Caco-2 (cell line): ENCODE results near the gene DPH3. TPM values are rescaled to one million over a fixed set of nuclear protein-coding genes. Genes with fewer than 3 reads are reported as not detected.

Experiments used
- BruUV-seq: library from RNA; stranded (reverse); fragments of 400-500 nt; replicated peaks from 2 replicates; lab custom pipeline; 2021; lab: Mats Ljungman, UMichigan
- CTCF ChIA-PET: fragments of 300-600 bp; sonication (Branson Sonifier 250); formaldehyde crosslinking; loops from one replicate; lab custom pipeline; 2022; ENCODE audit warnings: antibody characterized with exemption; lab: Charles Lee
- POLR2A ChIA-PET: fragments of 300-600 bp; sonication (Branson Sonifier 250); formaldehyde crosslinking; loops from one replicate; lab custom pipeline; 2022; ENCODE audit warnings: antibody characterized with exemption; lab: Charles Lee
- DNase-seq, 2 experiments: peaks; one replicate each; pipeline versions ENCODE4 v3.0.0 to v3.0.0-alpha.2; 2020 to 2022
- H3K27me3 ChIP-seq: replicated peaks from 2 replicates; pipeline ENCODE4 v1.6.0; 2011; ENCODE audit warnings: low read length; ENCODE audit not compliant: control insufficient read depth, insufficient read depth
- H3K36me3 ChIP-seq: 2 replicates; pipeline ENCODE4 v1.5.1; 2011; ENCODE audit warnings: low read length; ENCODE audit not compliant: control insufficient read depth, insufficient read depth
- H3K4me1 ChIP-seq: fragments of 250-450 bp; sonication (Bioruptor Pico); 2 replicates; pipeline ENCODE4 v1.5.1; 2020; ENCODE audit warnings: mild to moderate bottlenecking
- H3K4me3 ChIP-seq: 2 replicates; pipeline ENCODE4 v1.5.1; 2011; ENCODE audit warnings: low read depth, mild to moderate bottlenecking, control low read depth, low read length
- H3K9me3 ChIP-seq: fragments of 250-450 bp; sonication (Bioruptor Pico); 2 replicates; pipeline ENCODE4 v1.5.1; 2020; ENCODE audit warnings: mild to moderate bottlenecking, moderate library complexity
- H3K27ac Mint-ChIP-seq: one replicate; pipeline ENCODE4 v1.8.0; 2022; ENCODE audit warnings: mixed read lengths; ENCODE audit not compliant: unreplicated experiment
- H3K27me3 Mint-ChIP-seq: one replicate; pipeline ENCODE4 v1.8.0; 2022; ENCODE audit warnings: mixed read lengths; ENCODE audit not compliant: insufficient read depth, unreplicated experiment
- H3K36me3 Mint-ChIP-seq: one replicate; pipeline ENCODE4 v1.8.0; 2022; ENCODE audit warnings: mild to moderate bottlenecking, mixed read lengths; ENCODE audit not compliant: insufficient read depth, unreplicated experiment
- H3K4me1 Mint-ChIP-seq: one replicate; pipeline ENCODE4 v1.8.0; 2022; ENCODE audit warnings: low read depth, mixed read lengths; ENCODE audit not compliant: unreplicated experiment
- H3K4me3 Mint-ChIP-seq: one replicate; pipeline ENCODE4 v1.8.0; 2022; ENCODE audit warnings: mild to moderate bottlenecking, moderate library complexity, mixed read lengths; ENCODE audit not compliant: unreplicated experiment
- H3K9me3 Mint-ChIP-seq: one replicate; pipeline ENCODE4 v1.8.0; 2022; ENCODE audit warnings: mixed read lengths; ENCODE audit not compliant: unreplicated experiment
- CTCF ChIP-seq, 2 experiments: fragments of 200-600 bp in 1 of 2; IDR thresholded peaks; 1 replicate in 1 of 2; 2 replicates in 1 of 2; pipeline versions ENCODE4 v1.5.1 to v1.8.0; 2011 to 2022; ENCODE audit warnings: antibody characterized with exemption in 1 of 2, control low read depth in 1 of 2, inconsistent platforms in 1 of 2, low read depth in 1 of 2, low read length in 1 of 2, mild to moderate bottlenecking in 1 of 2, moderate library complexity in 1 of 2; ENCODE audit not compliant: insufficient read depth in 1 of 2, severe bottlenecking in 1 of 2, unreplicated experiment in 1 of 2
- intact Hi-C: fragments of 100-400 bp; cut with micrococcal nuclease; formaldehyde crosslinking; loops from one replicate; pipeline ENCODE4 v1.10.0; 2022; ENCODE audit not compliant: unreplicated experiment
- total RNA-seq: library from RNA; stranded (reverse); gene quantifications from 2 replicates; pipeline ENCODE4 v1.2.3, GENCODE V29; 2022

DPH3 gene
- total RNA-seq, 1 experiment from 2014 or later, result 30.0 TPM

GRCh38 chr3:16273867-16274266 lies 9.1 kb upstream of the DPH3 start:
- BruUV-seq, result no TSS peak
- no peaks in the 10 kb centered on the region for H3K4me1 Mint-ChIP-seq
- H3K9me3 Mint-ChIP-seq, result no peaks in the 10 kb centered on the region
- H3K36me3 ChIP-seq, result no peaks in the 10 kb centered on the region
- intact Hi-C loops, result no loop called here
- no peaks in the 10 kb centered on the region for H3K9me3 ChIP-seq
- TF ChIP-seq CTCF (IDR thresholded peaks at IDR 0.05; ENCODE audit: insufficient read depth in 1 of 2, low read depth in 1 of 2, low read length in 1 of 2, severe bottlenecking in 1 of 2, unreplicated experiment in 1 of 2), result no peak
- no peaks in the 10 kb centered on the region for H3K27me3 ChIP-seq
- no peak overlapping the region for H3K4me3 ChIP-seq
- H3K27me3 Mint-ChIP-seq, result no peaks in the 10 kb centered on the region
- ChIA-PET POLR2A (no interaction called here), CTCF (no interaction called here)
- H3K27ac Mint-ChIP-seq, result no peak overlapping the region
- no peaks in the 10 kb centered on the region for H3K4me1 ChIP-seq
- H3K36me3 Mint-ChIP-seq, result peaks cover 29% of the 10 kb centered on the region
- no peak overlapping the region for H3K4me3 Mint-ChIP-seq
- DNase-seq, result no peak

DNA sequence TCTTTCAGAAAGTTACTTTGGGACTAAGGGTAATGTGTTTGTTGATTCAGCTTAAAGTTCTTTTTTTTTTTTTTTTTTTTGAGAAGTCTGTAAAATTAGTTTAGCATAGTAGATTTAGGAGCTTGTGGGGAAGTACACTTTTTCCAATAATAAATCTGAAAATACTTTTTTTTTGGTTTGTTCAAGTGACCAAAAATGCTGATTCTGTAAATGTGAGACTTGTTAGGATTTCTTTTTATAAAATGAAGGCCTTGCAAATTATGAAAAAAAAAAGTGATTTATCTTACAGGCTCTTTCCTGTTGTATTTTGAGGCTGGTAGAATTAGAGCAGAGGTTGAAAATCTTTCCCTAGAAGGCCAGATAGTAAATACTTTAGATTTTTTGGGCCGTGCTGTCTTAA lies 7.8 kb upstream of the DPH3 start:
- POLR2A ChIA-PET, result no interaction called here
- Mint-ChIP-seq H3K4me1 (peaks cover under 1% of the 10 kb centered on the region), H3K4me3 (no peak overlapping the region), H3K27me3 (no peaks in the 10 kb centered on the region), H3K36me3 (peaks cover 33% of the 10 kb centered on the region), H3K9me3 (no peaks in the 10 kb centered on the region), H3K27ac (no peak overlapping the region)
- H3K27me3 ChIP-seq, result no peaks in the 10 kb centered on the region
- no peaks in the 10 kb centered on the region for H3K9me3 ChIP-seq
- intact Hi-C loops, result no loop called here
- H3K4me1 ChIP-seq, result no peaks in the 10 kb centered on the region
- H3K4me3 ChIP-seq, result no peak overlapping the region
- BruUV-seq, result no TSS peak
- DNase-seq, result no peak
- CTCF ChIA-PET, result interaction anchor here (0.7 kb wide), 1 partner anchor 271 kb away, joined by 7 read pairs; no protein-coding TSS in a partner anchor
- TF ChIP-seq CTCF (IDR thresholded peaks at IDR 0.05; ENCODE audit: insufficient read depth in 1 of 2, low read depth in 1 of 2, low read length in 1 of 2, severe bottlenecking in 1 of 2, unreplicated experiment in 1 of 2), result no peak
- no peaks in the 10 kb centered on the region for H3K36me3 ChIP-seq

DNA sequence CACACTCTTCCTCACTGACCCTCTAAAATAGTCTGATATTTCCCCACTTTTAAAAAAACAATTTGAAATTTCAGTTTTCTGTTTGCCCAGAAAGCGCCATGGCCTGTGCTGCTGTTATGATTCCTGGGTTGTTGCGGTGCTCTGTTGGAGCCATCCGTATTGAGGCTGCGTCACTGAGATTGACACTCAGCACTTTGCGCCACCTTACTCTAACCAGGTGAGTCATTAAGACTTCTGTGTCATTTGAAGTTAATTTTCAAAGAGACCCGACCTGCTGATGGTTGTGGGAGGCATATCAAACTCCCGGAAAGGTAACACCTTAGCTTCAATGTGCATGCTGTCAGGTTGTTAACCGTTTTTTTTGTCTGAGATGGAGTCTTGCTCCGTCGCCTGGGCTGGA lies 6.1 kb upstream of the DPH3 start:
- Histone ChIP-seq H3K27me3 (no peaks in the 10 kb centered on the region), H3K36me3 (no peaks in the 10 kb centered on the region), H3K9me3 (no peaks in the 10 kb centered on the region), H3K4me3 (no peak overlapping the region), H3K4me1 (peaks cover 4% of the 10 kb centered on the region)
- Mint-ChIP-seq H3K36me3 (peaks cover 27% of the 10 kb centered on the region), H3K9me3 (no peaks in the 10 kb centered on the region), H3K4me3 (no peak overlapping the region), H3K27ac (no peak overlapping the region), H3K4me1 (peaks cover 8% of the 10 kb centered on the region), H3K27me3 (no peaks in the 10 kb centered on the region)
- ChIA-PET CTCF (no interaction called here), POLR2A (no interaction called here)
- no peak for DNase-seq
- intact Hi-C loops, result no loop called here
- BruUV-seq, result no TSS peak
- TF ChIP-seq CTCF (IDR thresholded peaks at IDR 0.05; ENCODE audit: insufficient read depth in 1 of 2, low read depth in 1 of 2, low read length in 1 of 2, severe bottlenecking in 1 of 2, unreplicated experiment in 1 of 2), result no peak
